ENCODE data around the gene CEACAM8.
"Not testable (repeated sequence)": the region's sequence is repeated elsewhere in the genome, so short reads cannot be mapped to it uniquely, and the experiment has no call there.

The CEACAM8 gene

DNA sequence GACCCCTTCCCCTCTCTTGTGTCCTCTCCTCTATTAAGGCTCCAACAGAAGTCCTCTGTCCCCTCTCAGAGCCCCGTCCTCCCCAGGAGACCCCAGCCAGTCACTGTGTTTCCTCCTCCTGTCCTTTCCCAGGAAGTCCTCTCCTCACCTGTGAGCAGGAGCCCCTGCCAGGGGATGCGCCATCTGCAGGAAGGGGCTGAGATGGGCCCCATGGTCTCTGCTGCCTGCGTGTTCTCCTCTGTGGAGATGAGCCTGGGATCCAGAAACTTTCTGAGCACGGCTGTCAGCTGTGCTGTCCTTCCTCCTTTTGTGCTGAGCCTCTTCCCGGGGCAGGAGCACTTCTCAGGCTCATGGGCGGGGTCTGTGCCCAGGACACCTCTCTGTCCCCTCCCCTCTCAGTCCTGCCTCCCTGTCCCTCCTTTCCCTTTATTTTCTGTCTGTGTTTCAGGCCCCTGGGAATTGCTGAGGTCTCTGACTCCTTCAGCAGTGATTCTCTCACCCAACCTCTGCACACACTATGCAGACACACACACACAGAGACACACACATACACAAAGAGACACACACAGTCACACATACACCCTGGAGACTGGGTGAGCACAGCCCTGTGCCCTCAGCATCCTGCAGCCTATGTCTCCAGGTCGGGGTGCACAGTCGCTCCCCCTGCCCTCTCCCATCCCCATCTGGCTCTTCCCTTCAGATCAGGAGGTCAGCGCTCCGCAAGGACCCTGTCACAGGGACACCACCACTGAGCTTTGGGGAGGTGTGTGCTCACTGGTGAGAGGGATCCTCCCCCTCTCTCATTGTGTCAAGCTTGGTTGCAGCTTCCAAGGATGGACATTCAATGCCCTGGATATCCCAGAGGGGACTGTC is at the start of gene CEACAM8:
CEACAM8 (minus strand) TSS at position 308 of the 873 bp plus-strand sequence; CDS start at position 212, 96 bp downstream.
- Histone ChIP-seq H3K9ac (ENCODE audit: low read length) (no peak within 1 kb of the TSS), H3K4me3 (ENCODE audit: low read length) (no peak within 1 kb of the TSS), H3K36me3 (ENCODE audit: control insufficient read depth, insufficient read depth, low read length) (no peaks in the 10 kb centered on the region), H3K9me3 (ENCODE audit: control insufficient read depth, low read length) (no peaks in the 10 kb centered on the region), H3K27me3 (ENCODE audit: control insufficient read depth, insufficient read depth, low read length) (peaks cover 6% of the 10 kb centered on the region), H3K4me1 (ENCODE audit: control insufficient read depth, insufficient read depth, low read length) (no peaks in the 10 kb centered on the region)

- H3K4me3 ChIP-seq (ENCODE audit: low read length); H3K27me3 ChIP-seq (ENCODE audit: control insufficient read depth, insufficient read depth, low read length); H3K4me1 ChIP-seq (ENCODE audit: control insufficient read depth, insufficient read depth, low read length); H3K9ac ChIP-seq (ENCODE audit: low read length); H3K36me3 ChIP-seq (ENCODE audit: control insufficient read depth, insufficient read depth, low read length); H3K9me3 ChIP-seq (ENCODE audit: control insufficient read depth, low read length): not testable (repeated sequence)
Measured at GRCh38 chr19:42639324-42640092, 44.8 kb upstream of the CEACAM8 start.

GRCh38 chr19:42635233-42635539 is 40.5 kb upstream of the CEACAM8 start:
- Histone ChIP-seq H3K9ac (ENCODE audit: low read length) (no peak overlapping the region), H3K4me3 (ENCODE audit: low read length) (no peak overlapping the region), H3K4me1 (ENCODE audit: control insufficient read depth, insufficient read depth, low read length) (no peaks in the 10 kb centered on the region), H3K36me3 (ENCODE audit: control insufficient read depth, insufficient read depth, low read length) (no peaks in the 10 kb centered on the region), H3K9me3 (ENCODE audit: control insufficient read depth, low read length) (no peaks in the 10 kb centered on the region), H3K27me3 (ENCODE audit: control insufficient read depth, insufficient read depth, low read length) (no peaks in the 10 kb centered on the region)

DNA sequence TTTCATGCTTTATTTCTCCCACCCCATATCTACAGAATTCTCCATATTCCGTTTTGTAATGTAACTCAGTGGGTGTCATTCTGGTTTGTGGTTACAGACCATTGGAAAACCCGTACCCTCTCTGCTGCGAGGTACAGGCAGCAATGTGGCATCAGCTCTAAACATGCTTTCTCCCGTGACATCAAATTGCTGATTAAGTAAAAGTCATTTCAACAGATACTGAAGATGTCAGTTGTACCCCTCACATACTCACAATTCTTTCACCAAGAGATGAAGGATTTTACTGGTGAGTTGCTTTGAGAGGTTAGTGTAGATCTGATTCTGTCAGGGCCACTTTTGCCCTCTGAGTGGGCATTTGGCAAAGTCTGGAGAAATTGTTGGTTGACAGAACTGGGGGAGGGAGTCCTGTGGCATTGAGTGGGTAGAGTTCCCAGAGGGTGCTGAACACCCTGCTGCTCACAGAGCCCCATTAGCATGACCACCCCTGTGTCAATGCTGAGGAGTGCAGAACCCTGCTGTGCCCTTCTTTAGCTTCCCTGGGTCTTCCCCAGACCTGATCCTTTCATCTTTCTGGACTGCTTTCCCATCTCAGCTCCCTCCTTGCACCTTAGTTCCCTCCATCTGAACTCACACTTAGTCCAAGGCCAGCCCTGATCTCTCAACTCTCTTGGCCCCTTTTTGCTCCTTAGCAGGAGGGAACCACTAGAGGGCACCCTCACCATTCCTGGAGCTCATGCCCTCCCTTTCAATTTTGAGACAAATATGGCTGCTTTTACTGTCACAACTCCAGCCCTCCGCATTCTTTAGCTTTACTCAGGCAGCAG is 39.9 kb upstream of the CEACAM8 start:
- Histone ChIP-seq H3K9me3 (ENCODE audit: control insufficient read depth, low read length) (no peaks in the 10 kb centered on the region), H3K9ac (ENCODE audit: low read length) (no peak overlapping the region), H3K4me1 (ENCODE audit: control insufficient read depth, insufficient read depth, low read length) (no peaks in the 10 kb centered on the region), H3K27me3 (ENCODE audit: control insufficient read depth, insufficient read depth, low read length) (no peaks in the 10 kb centered on the region), H3K4me3 (ENCODE audit: low read length) (no peak overlapping the region), H3K36me3 (ENCODE audit: control insufficient read depth, insufficient read depth, low read length) (no peaks in the 10 kb centered on the region)

- no peak overlapping the region for H3K4me3 ChIP-seq (ENCODE audit: low read length)
- no peaks in the 10 kb centered on the region for H3K9me3 ChIP-seq (ENCODE audit: control insufficient read depth, low read length)
- no peak overlapping the region for H3K9ac ChIP-seq (ENCODE audit: low read length)
- H3K36me3 ChIP-seq (ENCODE audit: control insufficient read depth, insufficient read depth, low read length) = no peaks in the 10 kb centered on the region
- no peaks in the 10 kb centered on the region for H3K27me3 ChIP-seq (ENCODE audit: control insufficient read depth, insufficient read depth, low read length)
- H3K4me1 ChIP-seq (ENCODE audit: control insufficient read depth, insufficient read depth, low read length) = no peaks in the 10 kb centered on the region
Measured at GRCh38 chr19:42629191-42629590, 34.5 kb upstream of the CEACAM8 start.

- H3K9me3 ChIP-seq (ENCODE audit: control insufficient read depth, low read length) = no peaks in the 10 kb centered on the region
- no peaks in the 10 kb centered on the region for H3K4me1 ChIP-seq (ENCODE audit: control insufficient read depth, insufficient read depth, low read length)
- H3K4me3 ChIP-seq (ENCODE audit: low read length) = no peak overlapping the region
- H3K27me3 ChIP-seq (ENCODE audit: control insufficient read depth, insufficient read depth, low read length) = no peaks in the 10 kb centered on the region
- no peak overlapping the region for H3K9ac ChIP-seq (ENCODE audit: low read length)
- no peaks in the 10 kb centered on the region for H3K36me3 ChIP-seq (ENCODE audit: control insufficient read depth, insufficient read depth, low read length)
Measured at GRCh38 chr19:42628411-42629140, 33.9 kb upstream of the CEACAM8 start.

GRCh38 chr19:42627916-42628315 is 33.2 kb upstream of the CEACAM8 start:
- H3K27me3 ChIP-seq (ENCODE audit: control insufficient read depth, insufficient read depth, low read length) = no peaks in the 10 kb centered on the region
- H3K4me3 ChIP-seq (ENCODE audit: low read length) = no peak overlapping the region
- H3K9ac ChIP-seq (ENCODE audit: low read length) = no peak overlapping the region
- no peaks in the 10 kb centered on the region for H3K4me1 ChIP-seq (ENCODE audit: control insufficient read depth, insufficient read depth, low read length)
- H3K9me3 ChIP-seq (ENCODE audit: control insufficient read depth, low read length) = no peaks in the 10 kb centered on the region
- no peaks in the 10 kb centered on the region for H3K36me3 ChIP-seq (ENCODE audit: control insufficient read depth, insufficient read depth, low read length)

DNA sequence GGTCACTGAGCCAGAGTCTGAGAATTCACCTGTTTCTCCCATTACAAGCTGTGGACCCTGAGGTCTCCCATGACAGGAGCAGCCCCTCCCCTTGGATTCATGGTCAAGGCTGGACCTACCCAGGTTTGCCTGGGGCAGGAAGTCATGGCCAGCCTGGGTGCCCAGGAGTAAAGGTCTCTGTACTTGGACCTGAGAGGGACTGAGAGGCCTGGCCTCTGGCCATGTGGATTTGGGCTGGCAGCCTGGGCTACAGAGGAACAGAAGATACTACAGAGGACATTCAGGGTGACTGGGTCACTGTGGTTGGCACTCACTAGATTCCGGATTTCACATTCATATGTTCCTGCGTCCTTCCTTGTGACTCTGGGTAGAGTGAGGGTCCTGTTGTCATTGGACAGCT is 31.5 kb upstream of the CEACAM8 start:
- H3K4me3 ChIP-seq (ENCODE audit: low read length) = no peak overlapping the region
- H3K36me3 ChIP-seq (ENCODE audit: control insufficient read depth, insufficient read depth, low read length) = no peaks in the 10 kb centered on the region
- no peaks in the 10 kb centered on the region for H3K4me1 ChIP-seq (ENCODE audit: control insufficient read depth, insufficient read depth, low read length)
- no peaks in the 10 kb centered on the region for H3K9me3 ChIP-seq (ENCODE audit: control insufficient read depth, low read length)
- no peak overlapping the region for H3K9ac ChIP-seq (ENCODE audit: low read length)
- no peaks in the 10 kb centered on the region for H3K27me3 ChIP-seq (ENCODE audit: control insufficient read depth, insufficient read depth, low read length)

DNA sequence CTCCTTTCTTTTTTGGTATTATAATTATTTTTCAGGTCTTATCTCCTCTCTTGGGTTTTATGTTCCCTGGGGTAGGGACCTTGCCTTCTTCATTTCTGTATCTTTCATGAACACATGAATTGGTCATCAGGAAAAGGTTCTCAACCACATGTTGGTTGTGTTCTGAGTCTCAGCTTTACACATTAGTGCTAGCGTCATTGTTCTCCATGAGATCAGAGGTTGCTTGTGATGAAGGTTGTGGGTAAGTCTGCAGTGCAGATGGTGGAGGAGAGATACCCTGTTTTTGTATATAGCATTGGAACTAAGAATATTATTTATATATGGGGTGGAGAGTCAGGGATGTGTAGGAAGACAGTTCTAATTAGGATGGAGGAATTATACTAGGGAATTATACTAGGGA is 24.5 kb upstream of the CEACAM8 start:
- Histone ChIP-seq H3K4me3 (ENCODE audit: low read length) (no peak overlapping the region), H3K9me3 (ENCODE audit: control insufficient read depth, low read length) (no peaks in the 10 kb centered on the region), H3K36me3 (ENCODE audit: control insufficient read depth, insufficient read depth, low read length) (no peaks in the 10 kb centered on the region), H3K9ac (ENCODE audit: low read length) (no peak overlapping the region), H3K4me1 (ENCODE audit: control insufficient read depth, insufficient read depth, low read length) (no peaks in the 10 kb centered on the region), H3K27me3 (ENCODE audit: control insufficient read depth, insufficient read depth, low read length) (no peaks in the 10 kb centered on the region)

DNA sequence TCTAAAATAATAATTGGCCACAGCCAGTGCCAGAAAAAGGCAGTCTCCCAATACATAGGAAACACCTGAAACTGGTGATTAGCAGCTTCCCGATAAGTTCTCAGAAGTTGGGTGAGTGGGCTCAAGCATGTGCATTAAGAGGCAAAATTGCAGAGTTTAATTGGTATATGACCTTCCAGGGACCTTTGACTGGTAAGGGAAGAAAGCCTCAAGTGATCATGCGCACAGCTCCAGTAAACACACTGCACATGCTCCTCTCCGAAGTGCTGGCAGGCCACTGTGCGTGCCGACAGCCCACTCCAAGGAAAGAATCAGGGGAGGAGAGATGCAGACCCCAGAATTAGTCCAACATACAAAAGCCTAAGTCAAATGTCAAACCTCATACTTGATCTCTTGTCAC is 18.9 kb upstream of the CEACAM8 start:
- H3K9me3 ChIP-seq (ENCODE audit: control insufficient read depth, low read length) = no peaks in the 10 kb centered on the region
- no peak overlapping the region for H3K9ac ChIP-seq (ENCODE audit: low read length)
- no peak overlapping the region for H3K4me3 ChIP-seq (ENCODE audit: low read length)
- no peaks in the 10 kb centered on the region for H3K4me1 ChIP-seq (ENCODE audit: control insufficient read depth, insufficient read depth, low read length)
- H3K36me3 ChIP-seq (ENCODE audit: control insufficient read depth, insufficient read depth, low read length) = no peaks in the 10 kb centered on the region
- no peaks in the 10 kb centered on the region for H3K27me3 ChIP-seq (ENCODE audit: control insufficient read depth, insufficient read depth, low read length)

GRCh38 chr19:42610401-42610915 is 15.7 kb upstream of the CEACAM8 start:
- not testable (repeated sequence) for H3K9ac ChIP-seq (ENCODE audit: low read length); H3K27me3 ChIP-seq (ENCODE audit: control insufficient read depth, insufficient read depth, low read length); H3K4me3 ChIP-seq (ENCODE audit: low read length); H3K36me3 ChIP-seq (ENCODE audit: control insufficient read depth, insufficient read depth, low read length); H3K9me3 ChIP-seq (ENCODE audit: control insufficient read depth, low read length); H3K4me1 ChIP-seq (ENCODE audit: control insufficient read depth, insufficient read depth, low read length)

Data from mucosa of stomach (tissue), 1 donor.